Measurements from ENCODE around the gene SMARCC2. TPM values are rescaled to one million over a fixed set of nuclear protein-coding genes. Genes with fewer than 3 reads are reported as not detected.
A peak's percentile ranks its signal among the peaks of the same experiment; 100 is the strongest.

Gene SMARCC2
- total and polyA plus RNA-seq, 2 of the 13 experiments (the other 11 are each of a cell fraction or from before 2014, with no cell fraction given) = 21.3 to 24.1 TPM

DNA sequence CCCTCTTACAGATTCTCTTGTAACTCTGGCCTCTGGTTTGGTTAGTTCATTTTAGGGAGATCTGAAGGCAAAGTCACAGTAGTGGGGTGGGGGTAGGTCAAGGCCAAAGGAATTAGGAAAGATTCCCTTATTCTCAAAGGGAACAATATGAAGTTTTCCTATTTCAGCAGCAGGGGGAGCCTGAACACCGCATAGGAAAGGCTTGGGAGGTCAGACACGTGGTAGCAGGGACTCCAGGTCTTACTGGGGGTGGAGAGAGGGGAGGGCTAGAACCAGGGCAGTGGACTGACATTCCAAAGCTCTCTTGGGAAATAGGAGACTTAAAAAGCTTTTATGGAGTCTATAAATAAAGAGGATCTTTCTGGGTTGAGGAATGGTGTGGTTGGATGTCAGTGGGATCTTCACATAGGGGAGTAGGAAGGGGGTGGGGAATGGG is 69.9 kb downstream of the SMARCC2 start (continued):
- peak; percentile 30; the same call in 1 of the 2 replicates for TF ChIP-seq CREM (IDR thresholded peaks at IDR 0.05)
- no peak for TF ChIP-seq CREM (CRISPR knock-in tag; IDR thresholded peaks at IDR 0.05)
- no peak for TF ChIP-seq BCL6 (CRISPR knock-in tag; IDR thresholded peaks at IDR 0.05)
- TF ChIP-seq POLR2AphosphoS2 (IDR thresholded peaks at IDR 0.05; ENCODE audit: low read depth, low read length) = no peak
- no peak for TF ChIP-seq ZNF737 (CRISPR knock-in tag; IDR thresholded peaks at IDR 0.05; ENCODE audit: borderline replicate concordance)
- TF ChIP-seq NONO (IDR thresholded peaks at IDR 0.05) = no peak
- no peak for TF ChIP-seq NONO (CRISPR knock-in tag; conservative IDR thresholded peaks at IDR 0.05)
- peak; percentile 84 for TF ChIP-seq NR2F6 (IDR thresholded peaks at IDR 0.05)
- peak; percentile 84 for TF ChIP-seq NR2F6 (CRISPR knock-in tag; IDR thresholded peaks at IDR 0.05)
- no peak for TF ChIP-seq MEF2D (CRISPR knock-in tag; IDR thresholded peaks at IDR 0.05)
- TF ChIP-seq ZNF773 (CRISPR knock-in tag; IDR thresholded peaks at IDR 0.05; ENCODE audit: borderline replicate concordance) = no peak
- no peak for TF ChIP-seq ZNF20 (CRISPR knock-in tag; IDR thresholded peaks at IDR 0.05)
- TF ChIP-seq, protein P1, sequence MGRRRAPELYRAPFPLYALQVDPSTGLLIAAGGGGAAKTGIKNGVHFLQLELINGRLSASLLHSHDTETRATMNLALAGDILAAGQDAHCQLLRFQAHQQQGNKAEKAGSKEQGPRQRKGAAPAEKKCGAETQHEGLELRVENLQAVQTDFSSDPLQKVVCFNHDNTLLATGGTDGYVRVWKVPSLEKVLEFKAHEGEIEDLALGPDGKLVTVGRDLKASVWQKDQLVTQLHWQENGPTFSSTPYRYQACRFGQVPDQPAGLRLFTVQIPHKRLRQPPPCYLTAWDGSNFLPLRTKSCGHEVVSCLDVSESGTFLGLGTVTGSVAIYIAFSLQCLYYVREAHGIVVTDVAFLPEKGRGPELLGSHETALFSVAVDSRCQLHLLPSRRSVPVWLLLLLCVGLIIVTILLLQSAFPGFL (CRISPR knock-in tag; IDR thresholded peaks at IDR 0.05) = no peak
- no peak for TF ChIP-seq ZNF878 (CRISPR knock-in tag; IDR thresholded peaks at IDR 0.05)
- no peak for TF ChIP-seq ZNF850 (CRISPR knock-in tag; conservative IDR thresholded peaks at IDR 0.05)
- TF ChIP-seq ARHGAP35 (CRISPR knock-in tag; IDR thresholded peaks at IDR 0.05; ENCODE audit: borderline replicate concordance) = no peak
- TF ChIP-seq POLR2G (IDR thresholded peaks at IDR 0.05; ENCODE audit: low read depth, low read length) = no peak
- no peak for TF ChIP-seq ZNF232 (CRISPR knock-in tag; IDR thresholded peaks at IDR 0.05; ENCODE audit: borderline replicate concordance)
- TF ChIP-seq ZNF33A (CRISPR knock-in tag; IDR thresholded peaks at IDR 0.05; ENCODE audit: borderline replicate concordance) = no peak
- TF ChIP-seq, protein P2, sequence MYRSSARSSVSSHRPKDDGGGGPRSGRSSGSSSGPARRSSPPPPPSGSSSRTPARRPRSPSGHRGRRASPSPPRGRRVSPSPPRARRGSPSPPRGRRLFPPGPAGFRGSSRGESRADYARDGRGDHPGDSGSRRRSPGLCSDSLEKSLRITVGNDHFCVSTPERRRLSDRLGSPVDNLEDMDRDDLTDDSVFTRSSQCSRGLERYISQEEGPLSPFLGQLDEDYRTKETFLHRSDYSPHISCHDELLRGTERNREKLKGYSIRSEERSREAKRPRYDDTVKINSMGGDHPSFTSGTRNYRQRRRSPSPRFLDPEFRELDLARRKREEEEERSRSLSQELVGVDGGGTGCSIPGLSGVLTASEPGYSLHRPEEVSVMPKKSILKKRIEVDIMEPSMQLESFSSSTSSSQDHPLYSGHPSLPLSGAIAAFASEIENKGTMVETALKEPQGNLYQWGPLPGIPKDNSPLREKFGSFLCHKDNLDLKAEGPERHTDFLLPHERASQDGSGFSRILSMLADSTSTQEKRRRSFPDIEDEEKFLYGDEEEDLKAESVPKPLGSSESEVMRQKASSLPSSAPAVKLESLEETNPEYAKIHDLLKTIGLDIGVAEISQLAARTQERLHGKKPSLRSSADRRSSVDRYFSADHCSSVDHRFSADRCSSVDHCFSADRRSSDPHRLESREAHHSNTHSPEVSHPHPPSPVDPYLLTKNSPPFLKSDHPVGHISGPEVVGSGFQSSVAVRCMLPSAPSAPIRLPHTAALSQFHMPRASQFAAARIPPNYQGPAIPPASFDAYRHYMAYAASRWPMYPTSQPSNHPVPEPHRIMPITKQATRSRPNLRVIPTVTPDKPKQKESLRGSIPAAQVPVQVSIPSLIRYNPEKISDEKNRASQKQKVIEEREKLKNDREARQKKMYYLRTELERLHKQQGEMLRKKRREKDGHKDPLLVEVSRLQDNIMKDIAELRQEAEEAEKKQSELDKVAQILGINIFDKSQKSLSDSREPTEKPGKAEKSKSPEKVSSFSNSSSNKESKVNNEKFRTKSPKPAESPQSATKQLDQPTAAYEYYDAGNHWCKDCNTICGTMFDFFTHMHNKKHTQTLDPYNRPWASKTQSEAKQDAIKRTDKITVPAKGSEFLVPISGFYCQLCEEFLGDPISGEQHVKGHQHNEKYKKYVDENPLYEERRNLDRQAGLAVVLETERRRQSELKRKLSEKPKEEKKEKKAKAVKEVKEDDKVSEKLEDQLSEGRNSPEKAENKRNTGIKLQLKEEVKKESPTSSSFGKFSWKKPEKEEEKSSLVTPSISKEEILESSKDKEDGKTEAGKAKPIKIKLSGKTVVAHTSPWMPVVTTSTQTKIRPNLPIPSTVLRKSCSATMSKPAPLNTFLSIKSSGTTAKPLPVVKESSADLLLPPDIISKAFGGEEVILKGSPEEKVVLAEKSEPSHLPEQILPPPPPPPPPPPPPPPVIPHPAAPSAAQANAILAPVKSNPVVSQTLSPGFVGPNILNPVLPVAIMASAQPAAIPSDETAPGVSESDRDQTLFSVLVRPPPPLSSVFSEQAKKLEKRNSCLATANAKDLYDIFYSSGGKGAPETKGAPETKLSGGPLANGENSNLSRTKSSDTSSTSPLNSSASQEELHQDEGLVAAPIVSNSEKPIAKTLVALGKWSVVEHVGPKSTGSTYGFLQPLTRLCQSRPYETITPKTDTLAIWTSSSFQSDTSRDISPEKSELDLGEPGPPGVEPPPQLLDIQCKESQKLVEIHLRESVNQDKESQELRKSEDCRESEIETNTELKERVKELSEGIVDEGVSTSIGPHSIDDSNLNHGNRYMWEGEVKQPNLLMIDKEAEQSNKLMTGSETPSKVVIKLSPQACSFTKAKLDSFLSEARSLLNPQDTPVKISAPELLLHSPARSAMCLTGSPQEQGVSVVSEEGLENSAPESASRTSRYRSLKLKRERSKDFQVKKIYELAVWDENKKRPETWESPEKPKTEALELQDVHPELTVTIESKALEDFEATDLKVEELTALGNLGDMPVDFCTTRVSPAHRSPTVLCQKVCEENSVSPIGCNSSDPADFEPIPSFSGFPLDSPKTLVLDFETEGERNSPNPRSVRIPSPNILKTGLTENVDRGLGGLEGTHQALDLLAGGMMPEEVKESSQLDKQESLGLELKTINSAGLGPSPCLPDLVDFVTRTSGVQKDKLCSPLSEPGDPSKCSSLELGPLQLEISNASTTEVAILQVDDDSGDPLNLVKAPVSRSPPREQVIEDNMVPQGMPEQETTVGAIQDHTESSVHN (CRISPR knock-in tag; IDR thresholded peaks at IDR 0.05) = no peak
- TF ChIP-seq JARID2 (CRISPR knock-in tag; IDR thresholded peaks at IDR 0.05; ENCODE audit: insufficient replicate concordance) = no peak
- no peak for TF ChIP-seq HOXA7 (CRISPR knock-in tag; IDR thresholded peaks at IDR 0.05)
- no peak for TF ChIP-seq ZNF367 (CRISPR knock-in tag; IDR thresholded peaks at IDR 0.05; ENCODE audit: borderline replicate concordance)
- TF ChIP-seq ZBTB7A (CRISPR knock-in tag; IDR thresholded peaks at IDR 0.05) = no peak
- no peak for TF ChIP-seq ZSCAN22 (CRISPR knock-in tag; IDR thresholded peaks at IDR 0.05)
- TF ChIP-seq POLR2AphosphoS5 (IDR thresholded peaks at IDR 0.05; ENCODE audit: low read depth, low read length) = no peak
